Hepatocyte (in vitro differentiated cells): ENCODE data around the gene TECPR1.

Source experiments
- EZH2 ChIP-seq: fragments of 200-600 bp; sonication (generic); IDR thresholded peaks from 2 replicates; pipeline ENCODE4 v1.6.1; 2016; ENCODE audit warnings: antibody characterized with exemption, mild to moderate bottlenecking, borderline replicate concordance
- EZH2phosphoT487 ChIP-seq: fragments of 200-600 bp; sonication (generic); IDR thresholded peaks from one replicate; pipeline ENCODE4 v1.6.1; 2018; ENCODE audit warnings: antibody characterized with exemption, mild to moderate bottlenecking, low read depth, moderate library complexity; ENCODE audit not compliant: unreplicated experiment, severe bottlenecking
- TF ChIP-seq, protein P1 (sequence below): fragments of 200-600 bp; sonication (generic); IDR thresholded peaks from 2 replicates; pipeline ENCODE4 v1.5.1; 2016; ENCODE audit warnings: antibody characterized with exemption, mild to moderate bottlenecking; ENCODE audit not compliant: poor library complexity

DNA sequence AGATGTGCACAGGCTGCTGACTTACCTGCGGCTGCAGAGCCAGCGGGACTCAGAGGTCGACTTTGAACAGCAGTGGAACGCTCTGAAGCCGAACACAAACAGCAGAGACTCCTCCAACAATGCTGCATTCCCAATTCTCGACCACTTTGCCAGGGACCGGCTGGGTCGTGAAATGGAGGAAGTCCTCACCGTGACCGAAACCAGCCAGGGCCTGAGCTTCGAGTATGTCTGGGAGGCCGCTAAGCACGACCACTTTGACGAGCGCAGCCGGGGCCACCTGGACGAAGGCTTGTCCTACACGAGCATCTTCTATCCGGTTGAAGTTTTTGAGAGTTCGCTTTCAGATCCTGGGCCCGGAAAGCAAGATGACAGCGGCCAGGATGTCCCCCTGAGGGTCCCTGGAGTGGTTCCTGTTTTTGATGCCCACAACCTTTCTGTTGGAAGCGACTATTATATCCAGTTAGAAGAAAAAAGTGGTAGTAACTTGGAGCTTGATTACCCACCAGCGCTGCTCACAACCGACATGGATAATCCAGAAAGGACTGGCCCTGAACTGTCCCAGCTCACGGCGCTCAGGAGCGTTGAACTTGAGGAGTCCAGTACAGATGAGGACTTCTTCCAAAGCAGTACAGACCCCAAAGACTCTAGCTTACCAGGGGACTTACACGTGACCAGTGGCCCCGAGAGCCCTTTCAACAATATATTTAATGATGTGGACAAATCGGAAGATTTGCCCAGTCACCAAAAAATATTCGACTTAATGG, 60.2 kb downstream of the TECPR1 start:
- TF ChIP-seq, protein P1, sequence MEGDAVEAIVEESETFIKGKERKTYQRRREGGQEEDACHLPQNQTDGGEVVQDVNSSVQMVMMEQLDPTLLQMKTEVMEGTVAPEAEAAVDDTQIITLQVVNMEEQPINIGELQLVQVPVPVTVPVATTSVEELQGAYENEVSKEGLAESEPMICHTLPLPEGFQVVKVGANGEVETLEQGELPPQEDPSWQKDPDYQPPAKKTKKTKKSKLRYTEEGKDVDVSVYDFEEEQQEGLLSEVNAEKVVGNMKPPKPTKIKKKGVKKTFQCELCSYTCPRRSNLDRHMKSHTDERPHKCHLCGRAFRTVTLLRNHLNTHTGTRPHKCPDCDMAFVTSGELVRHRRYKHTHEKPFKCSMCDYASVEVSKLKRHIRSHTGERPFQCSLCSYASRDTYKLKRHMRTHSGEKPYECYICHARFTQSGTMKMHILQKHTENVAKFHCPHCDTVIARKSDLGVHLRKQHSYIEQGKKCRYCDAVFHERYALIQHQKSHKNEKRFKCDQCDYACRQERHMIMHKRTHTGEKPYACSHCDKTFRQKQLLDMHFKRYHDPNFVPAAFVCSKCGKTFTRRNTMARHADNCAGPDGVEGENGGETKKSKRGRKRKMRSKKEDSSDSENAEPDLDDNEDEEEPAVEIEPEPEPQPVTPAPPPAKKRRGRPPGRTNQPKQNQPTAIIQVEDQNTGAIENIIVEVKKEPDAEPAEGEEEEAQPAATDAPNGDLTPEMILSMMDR, result no peak
- TF ChIP-seq EZH2phosphoT487, result no peak
- TF ChIP-seq EZH2, result no peak
